GM19025 (cell line): Measurements from ENCODE around the gene ADK.

Experiments
- ATAC-seq: cut with Tn5 transposase; IDR thresholded peaks from one replicate; pipeline ENCODE4 v1.9.1; 2021; ENCODE audit warnings: mild to moderate bottlenecking, low read depth, moderate library complexity; ENCODE audit not compliant: unreplicated experiment

ADK gene

DNA sequence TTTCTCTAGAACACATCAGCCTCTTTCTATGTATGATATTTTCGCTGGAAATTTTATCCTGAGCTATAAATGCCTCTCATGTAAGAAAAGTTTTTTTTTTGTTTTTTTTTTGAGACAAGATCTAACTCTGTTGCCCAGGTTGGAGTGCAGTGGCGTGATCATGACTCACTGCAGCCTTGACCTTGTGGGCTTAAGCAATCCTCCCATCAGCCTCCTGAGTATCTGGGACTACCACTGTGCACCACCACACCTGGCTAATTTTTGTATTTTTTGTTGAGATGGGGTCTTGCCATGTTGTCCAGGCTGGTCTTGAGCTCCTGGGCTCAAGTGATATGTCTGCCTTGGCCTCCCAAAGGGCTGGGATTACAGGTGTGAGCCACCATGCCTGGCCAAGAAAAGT, 80.4 kb downstream of the ADK start:
- no peak for ATAC-seq

GRCh38 chr10:74233281-74233680, 82.3 kb downstream of the ADK start:
- ATAC-seq: no peak

DNA sequence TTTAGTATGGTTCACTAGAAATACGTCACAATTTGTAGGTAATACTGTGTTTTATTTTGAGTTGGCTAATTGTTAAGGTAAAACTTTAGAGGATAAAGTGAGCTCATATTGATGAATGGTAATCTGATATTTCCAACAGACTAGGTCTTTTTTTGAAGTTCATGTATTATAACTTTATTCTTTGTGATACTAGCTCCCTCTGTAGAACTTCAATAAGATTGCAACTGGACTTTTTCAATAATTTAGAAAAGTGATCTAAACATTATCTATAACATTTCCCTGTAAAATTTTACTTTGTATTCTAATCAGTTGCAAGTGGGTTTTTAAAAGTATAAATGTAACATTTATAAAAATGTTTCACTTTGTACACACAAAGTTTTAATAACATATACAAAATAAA, 83.5 kb downstream of the ADK start:
- ATAC-seq: no peak

- no peak for ATAC-seq
These were observed 87.0 kb downstream of the ADK start for GRCh38 chr10:74238031-74238431.

- no peak for ATAC-seq
These were observed 87.5 kb downstream of the ADK start for GRCh38 chr10:74238516-74238915.

DNA sequence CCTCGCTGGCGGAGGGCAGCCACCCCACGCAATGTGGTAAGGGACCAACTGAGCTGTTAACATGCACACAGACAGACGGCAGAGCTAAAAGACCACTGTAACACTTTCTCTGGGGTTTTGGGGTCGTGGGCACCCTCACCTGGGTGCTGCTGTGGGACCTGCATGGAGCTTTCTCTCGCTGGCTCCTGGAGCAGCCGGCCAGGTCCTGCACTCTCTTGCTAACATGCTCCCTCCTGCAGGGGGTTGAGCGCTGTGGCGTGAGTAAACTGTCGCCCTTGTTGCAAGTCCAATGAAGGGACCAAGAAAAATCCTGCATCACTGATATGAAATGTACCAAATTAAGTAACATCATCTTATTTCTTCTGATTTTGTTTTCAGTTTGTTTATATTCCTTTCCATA, 92.0 kb downstream of the ADK start:
- no peak for ATAC-seq

DNA sequence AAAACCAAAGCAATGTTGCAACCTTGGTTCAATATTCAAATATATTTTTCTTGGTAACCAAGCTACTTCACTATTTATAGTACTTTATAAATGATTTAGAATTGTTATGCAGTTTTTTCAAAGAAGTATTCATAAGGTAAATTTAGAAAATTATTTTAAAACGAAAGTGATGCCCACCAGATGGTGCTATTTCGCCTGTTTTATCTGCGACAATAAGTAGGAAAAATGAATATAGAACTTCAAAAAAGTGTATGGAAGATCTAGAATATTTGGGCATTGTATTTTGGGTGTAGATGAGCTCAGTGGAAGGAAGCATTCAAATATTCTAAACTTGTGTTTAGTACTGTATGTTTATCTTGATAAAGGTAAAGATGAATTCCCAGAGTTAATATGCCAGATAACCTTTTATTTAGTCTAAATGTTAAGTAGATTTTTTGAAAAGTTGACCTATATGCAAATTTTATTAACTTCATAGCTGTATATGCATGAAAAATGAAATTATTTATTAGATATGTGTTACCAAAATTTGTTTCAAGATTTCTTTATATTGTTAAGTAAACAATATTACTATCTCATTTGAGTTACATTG, 93.2 kb downstream of the ADK start:
- no peak for ATAC-seq

GRCh38 chr10:74244807-74245206, 93.8 kb downstream of the ADK start:
- ATAC-seq: no peak

- ATAC-seq: no peak
These were observed 95.5 kb downstream of the ADK start for GRCh38 chr10:74246495-74246894.

DNA sequence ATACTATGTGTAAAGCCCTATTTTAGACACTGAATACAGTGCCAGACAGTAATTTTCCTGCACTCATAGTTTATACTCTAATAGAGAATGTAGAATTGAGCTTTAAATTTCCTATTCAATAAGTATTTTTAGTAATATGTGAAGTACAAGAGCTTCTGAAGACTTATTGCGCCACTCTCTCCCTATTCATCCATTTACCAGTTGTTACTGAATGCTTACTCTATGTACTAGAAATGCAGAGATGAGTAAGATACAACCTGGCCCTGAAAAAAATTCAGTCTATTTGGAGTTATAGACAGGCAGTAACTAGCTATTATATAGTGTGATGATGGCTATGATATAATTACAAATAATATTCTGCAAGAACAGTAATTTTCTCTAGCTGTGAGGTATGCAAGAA, 98.8 kb downstream of the ADK start:
- no peak for ATAC-seq

DNA sequence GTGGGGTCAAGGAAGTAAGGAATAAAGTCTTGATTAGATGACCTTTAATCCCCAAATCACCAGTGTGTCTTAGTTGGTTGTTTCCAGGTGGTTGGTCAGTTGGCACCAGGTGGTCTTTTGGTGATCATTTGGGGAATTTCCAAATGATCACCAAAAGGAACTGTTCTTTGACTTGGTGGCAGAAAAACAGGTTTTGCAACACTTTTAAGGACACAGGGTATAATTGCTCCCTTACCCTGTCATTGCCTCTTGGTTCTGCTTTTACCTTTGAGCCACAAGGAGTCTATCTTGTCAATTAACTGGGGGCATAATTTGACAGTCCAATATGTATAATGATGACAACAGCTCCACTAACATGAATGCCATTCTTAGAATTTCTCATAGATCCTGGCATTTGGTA, 104.2 kb downstream of the ADK start:
- no peak for ATAC-seq

GRCh38 chr10:74255888-74256357, 104.9 kb downstream of the ADK start:
- ATAC-seq: no peak

- no peak for ATAC-seq
These were observed 111.8 kb downstream of the ADK start for GRCh38 chr10:74262856-74263255.

DNA sequence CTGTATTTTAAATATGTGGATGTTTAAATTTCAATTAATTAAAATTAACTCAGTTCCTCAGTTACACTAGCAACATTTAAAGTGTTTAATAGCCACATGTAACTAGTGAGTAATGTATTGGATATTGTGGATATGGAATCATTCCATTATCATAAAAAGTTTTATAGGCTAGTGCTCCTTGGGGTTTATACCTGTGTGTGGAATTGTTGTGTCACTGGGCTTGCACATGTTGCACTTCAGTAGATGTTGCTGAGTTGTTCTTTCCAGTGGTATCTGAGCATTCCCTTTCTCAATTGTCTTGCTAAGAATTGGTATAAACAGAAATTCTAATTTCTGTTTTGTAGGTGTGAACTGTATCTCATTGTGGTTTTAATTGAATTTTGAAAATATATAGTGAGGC, 113.0 kb downstream of the ADK start:
- ATAC-seq: no peak

DNA sequence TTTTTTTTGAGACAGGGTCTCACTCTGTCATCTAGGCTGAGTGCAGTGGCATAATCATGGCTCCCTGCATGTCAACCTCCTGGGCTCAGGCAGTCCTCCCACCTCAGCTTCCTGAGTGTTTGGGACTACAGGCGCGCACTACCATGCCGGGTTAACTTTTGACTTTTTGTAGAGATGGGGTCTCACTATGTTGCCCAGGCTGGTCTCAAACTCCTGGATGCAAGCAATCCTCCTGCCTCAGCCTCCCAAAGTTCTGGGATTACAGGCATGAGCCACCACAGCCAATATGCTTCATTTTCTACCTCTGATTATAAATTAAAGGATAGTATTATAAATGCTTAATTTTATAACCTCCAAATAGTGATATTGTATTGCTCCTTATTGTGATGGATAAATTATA, 121.3 kb downstream of the ADK start:
- ATAC-seq: no peak

GRCh38 chr10:74275755-74276290, 124.8 kb downstream of the ADK start:
- ATAC-seq: no peak

- ATAC-seq: no peak
These were observed 125.4 kb downstream of the ADK start for GRCh38 chr10:74276416-74276815.

DNA sequence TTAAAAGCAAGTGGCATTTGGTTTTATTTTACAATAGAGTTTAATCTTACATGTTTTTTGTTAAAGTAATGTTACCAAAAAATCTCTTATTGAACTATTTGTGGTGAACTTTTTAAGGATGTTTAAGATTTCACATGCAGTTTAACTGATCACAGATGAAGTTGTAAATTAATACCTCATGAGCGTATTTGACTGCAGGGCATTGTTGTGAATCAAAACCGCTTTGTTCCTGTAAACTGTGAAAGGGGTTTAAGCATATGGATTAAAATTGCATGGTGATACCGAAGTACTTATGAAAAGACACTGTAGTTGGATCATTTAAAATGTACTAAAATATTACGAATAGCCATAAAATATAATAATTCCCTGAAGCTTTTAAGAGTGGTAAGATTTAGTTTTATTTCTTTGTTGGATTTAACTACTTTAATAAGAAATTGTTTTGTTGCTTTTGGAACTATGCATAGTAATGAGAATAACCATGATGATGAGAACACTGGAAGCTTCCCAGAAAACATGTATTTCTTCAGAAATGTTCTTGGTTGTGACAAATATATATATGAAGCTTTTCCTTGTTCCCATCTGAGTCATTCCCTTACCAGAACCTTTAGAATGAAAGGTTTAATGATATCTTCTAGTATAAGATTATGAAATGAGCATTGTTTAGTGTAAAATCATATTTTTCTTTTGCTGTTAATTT, 131.3 kb downstream of the ADK start:
- no peak for ATAC-seq

- ATAC-seq: no peak
These were observed 131.8 kb downstream of the ADK start for GRCh38 chr10:74282848-74283210.

DNA sequence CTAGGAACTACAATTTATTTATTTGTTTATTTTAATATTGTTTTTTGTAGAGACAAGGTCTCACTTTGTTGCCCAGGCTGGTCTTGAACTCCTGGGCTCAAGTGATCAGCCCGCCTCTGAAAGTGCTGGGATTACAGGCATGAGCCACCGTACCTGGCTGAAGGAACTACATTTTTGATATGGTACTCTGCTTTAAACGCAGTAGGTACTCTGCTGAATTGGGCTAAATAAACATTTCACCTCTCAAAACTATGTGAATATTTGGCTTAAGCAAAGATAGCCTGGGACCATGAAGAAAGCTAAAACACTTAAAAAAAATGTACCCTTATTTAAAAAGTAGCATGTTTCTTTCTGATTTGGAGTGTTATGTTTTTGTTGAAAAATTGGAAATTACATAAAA, 138.2 kb downstream of the ADK start:
- no peak for ATAC-seq

DNA sequence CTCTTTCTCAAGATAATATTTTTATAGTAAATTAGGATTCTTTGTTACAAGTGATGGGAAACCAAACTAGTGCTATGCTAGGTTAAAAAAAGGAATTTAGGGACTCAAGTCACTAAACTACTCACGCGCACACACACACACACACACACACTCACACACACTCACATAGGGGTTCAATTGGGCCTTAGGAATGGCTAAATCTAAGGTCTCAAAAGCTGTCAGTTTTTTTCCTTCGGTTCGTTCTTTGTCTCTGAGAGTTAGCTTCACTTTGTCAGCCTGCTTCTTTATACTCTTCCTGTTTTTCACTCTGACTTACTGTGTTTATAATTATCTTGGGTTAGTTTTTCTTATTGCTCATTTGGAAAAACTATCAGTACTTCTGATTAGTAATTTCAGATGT, 138.9 kb downstream of the ADK start:
- ATAC-seq: no peak

DNA sequence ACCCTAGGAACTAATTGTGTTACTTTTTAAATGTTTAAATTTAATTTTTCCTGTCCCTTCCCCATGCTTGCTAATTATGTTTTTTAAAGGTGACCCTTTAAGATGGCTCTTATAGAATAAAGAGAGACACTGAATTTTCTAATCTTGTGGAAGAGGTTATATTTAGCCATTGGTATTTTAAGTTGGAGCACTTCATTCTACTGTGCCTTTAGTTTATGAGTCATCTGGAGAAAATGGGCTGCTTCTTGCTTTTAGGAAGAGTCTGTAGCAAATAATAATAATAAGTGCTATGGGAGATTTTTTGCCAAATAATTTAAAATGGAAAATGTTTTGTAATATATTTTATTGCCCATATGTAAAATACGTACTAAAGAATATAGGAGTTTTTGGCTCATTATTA, 139.7 kb downstream of the ADK start:
- no peak for ATAC-seq
